ENCODE results near the gene ROR2.

ROR2 gene

DNA sequence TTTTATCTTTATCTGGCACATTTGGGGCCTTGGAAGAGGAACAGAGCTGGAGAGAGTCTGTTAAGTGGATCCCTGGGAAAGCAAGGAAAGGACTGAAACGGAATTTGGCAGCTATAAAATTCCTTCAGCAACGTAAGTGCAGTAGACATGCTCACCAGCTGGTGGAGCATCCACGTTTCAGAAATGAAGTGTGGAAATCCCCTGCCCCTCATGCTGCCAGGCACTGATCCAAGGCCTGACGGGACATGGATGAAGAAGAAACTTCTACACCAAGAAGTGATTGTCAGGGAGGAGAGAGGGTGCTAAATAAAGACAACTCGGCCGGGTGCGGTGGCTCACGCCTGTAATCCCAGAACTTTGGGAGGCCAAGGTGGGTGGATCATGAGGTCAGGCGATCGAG, 209.3 kb downstream of the ROR2 start:
- TF ChIP-seq YY1 (IDR thresholded peaks at IDR 0.05; ENCODE audit: low read depth): no peak
- no peak for TF ChIP-seq TAF1 (IDR thresholded peaks at IDR 0.05; ENCODE audit: low read depth)
- no peak for TF ChIP-seq TEAD4 (IDR thresholded peaks at IDR 0.05)
- TF ChIP-seq, protein P1, sequence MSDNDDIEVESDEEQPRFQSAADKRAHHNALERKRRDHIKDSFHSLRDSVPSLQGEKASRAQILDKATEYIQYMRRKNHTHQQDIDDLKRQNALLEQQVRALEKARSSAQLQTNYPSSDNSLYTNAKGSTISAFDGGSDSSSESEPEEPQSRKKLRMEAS (IDR thresholded peaks at IDR 0.05): no peak
- no peak for TF ChIP-seq CREB1 (IDR thresholded peaks at IDR 0.05; ENCODE audit: low read depth)
- no peak for TF ChIP-seq CEBPB (IDR thresholded peaks at IDR 0.05)
- no peak for TF ChIP-seq FOXM1 (IDR thresholded peaks at IDR 0.05; ENCODE audit: borderline replicate concordance, low read depth)
- TF ChIP-seq USF1 (IDR thresholded peaks at IDR 0.05): no peak
- no peak for TF ChIP-seq TCF12 (IDR thresholded peaks at IDR 0.05; ENCODE audit: low read depth)
- no peak for TF ChIP-seq EP300 (IDR thresholded peaks at IDR 0.05; ENCODE audit: borderline replicate concordance)
- no peak for TF ChIP-seq REST (IDR thresholded peaks at IDR 0.05; ENCODE audit: low read depth)
- TF ChIP-seq RAD21 (IDR thresholded peaks at IDR 0.05; ENCODE audit: low read depth): no peak
- no peak for TF ChIP-seq NFIC (IDR thresholded peaks at IDR 0.05)
- no peak for TF ChIP-seq EGR1 (IDR thresholded peaks at IDR 0.05)
- TF ChIP-seq ZBTB7A (IDR thresholded peaks at IDR 0.05; ENCODE audit: low read depth): no peak

GRCh38 chr9:91736898-91737601, 213.0 kb downstream of the ROR2 start:
- TF ChIP-seq REST (IDR thresholded peaks at IDR 0.05; ENCODE audit: low read depth) (no peak), FOXM1 (IDR thresholded peaks at IDR 0.05; ENCODE audit: borderline replicate concordance, low read depth) (no peak), EP300 (IDR thresholded peaks at IDR 0.05; ENCODE audit: borderline replicate concordance) (no peak), CEBPB (IDR thresholded peaks at IDR 0.05) (no peak), TAF1 (IDR thresholded peaks at IDR 0.05; ENCODE audit: low read depth) (no peak), USF1 (IDR thresholded peaks at IDR 0.05) (no peak), EGR1 (IDR thresholded peaks at IDR 0.05) (no peak), NFIC (IDR thresholded peaks at IDR 0.05) (no peak), CREB1 (IDR thresholded peaks at IDR 0.05; ENCODE audit: low read depth) (no peak), TEAD4 (IDR thresholded peaks at IDR 0.05) (no peak), ZBTB7A (IDR thresholded peaks at IDR 0.05; ENCODE audit: low read depth) (no peak), YY1 (IDR thresholded peaks at IDR 0.05; ENCODE audit: low read depth) (no peak), RAD21 (IDR thresholded peaks at IDR 0.05; ENCODE audit: low read depth) (no peak), TCF12 (IDR thresholded peaks at IDR 0.05; ENCODE audit: low read depth) (no peak)
- TF ChIP-seq, protein P1 (IDR thresholded peaks at IDR 0.05): no peak

GRCh38 chr9:91736311-91736710, 213.7 kb downstream of the ROR2 start:
- TF ChIP-seq NFIC (IDR thresholded peaks at IDR 0.05): no peak
- TF ChIP-seq CEBPB (IDR thresholded peaks at IDR 0.05): no peak
- no peak for TF ChIP-seq TEAD4 (IDR thresholded peaks at IDR 0.05)
- no peak for TF ChIP-seq TAF1 (IDR thresholded peaks at IDR 0.05; ENCODE audit: low read depth)
- TF ChIP-seq TCF12 (IDR thresholded peaks at IDR 0.05; ENCODE audit: low read depth): no peak
- TF ChIP-seq REST (IDR thresholded peaks at IDR 0.05; ENCODE audit: low read depth): no peak
- no peak for TF ChIP-seq EP300 (IDR thresholded peaks at IDR 0.05; ENCODE audit: borderline replicate concordance)
- no peak for TF ChIP-seq RAD21 (IDR thresholded peaks at IDR 0.05; ENCODE audit: low read depth)
- TF ChIP-seq, protein P1 (IDR thresholded peaks at IDR 0.05): no peak
- TF ChIP-seq EGR1 (IDR thresholded peaks at IDR 0.05): no peak
- no peak for TF ChIP-seq FOXM1 (IDR thresholded peaks at IDR 0.05; ENCODE audit: borderline replicate concordance, low read depth)
- TF ChIP-seq USF1 (IDR thresholded peaks at IDR 0.05): no peak
- no peak for TF ChIP-seq ZBTB7A (IDR thresholded peaks at IDR 0.05; ENCODE audit: low read depth)
- no peak for TF ChIP-seq YY1 (IDR thresholded peaks at IDR 0.05; ENCODE audit: low read depth)
- no peak for TF ChIP-seq CREB1 (IDR thresholded peaks at IDR 0.05; ENCODE audit: low read depth)

All from Ishikawa (cell line).